ENCODE results near the gene CDC42SE2. TPM values are rescaled to one million over a fixed set of nuclear protein-coding genes. Genes with fewer than 3 reads are reported as not detected.

CDC42SE2 gene
- total RNA-seq, 1 donor from 2014 or later, result 24.1 TPM

GRCh38 chr5:131321066-131321465 is 57.2 kb downstream of the CDC42SE2 start:
- Mint-ChIP-seq H3K27ac (ENCODE audit: unreplicated experiment) (no peak overlapping the region), H3K36me3 (ENCODE audit: low read depth, unreplicated experiment) (peaks cover 2% of the 10 kb centered on the region), H3K4me1 (ENCODE audit: low read depth, unreplicated experiment) (peaks cover 11% of the 10 kb centered on the region), H3K4me3 (ENCODE audit: unreplicated experiment) (no peak overlapping the region), H3K27me3 (ENCODE audit: low read depth, unreplicated experiment) (no peaks in the 10 kb centered on the region), H3K9me3 (ENCODE audit: unreplicated experiment) (no peaks in the 10 kb centered on the region)
- Histone ChIP-seq H2AFZ (ENCODE audit: low read depth, low read length) (no peak overlapping the region), H3K9me3 (ENCODE audit: insufficient read depth, low read depth, low read length) (no peaks in the 10 kb centered on the region), H3K4me1 (ENCODE audit: insufficient read depth, low read length) (no peaks in the 10 kb centered on the region), H3K27ac (ENCODE audit: low read depth, low read length) (no peak overlapping the region), H3K4me2 (ENCODE audit: low read length) (no peak overlapping the region), H3K4me3 (ENCODE audit: insufficient read depth, low read depth, low read length) (no peak overlapping the region), H3K36me3 (ENCODE audit: insufficient read depth, low read length) (peaks cover 2% of the 10 kb centered on the region), H3K27me3 (ENCODE audit: insufficient read depth, low read length) (no peaks in the 10 kb centered on the region), H3K9ac (ENCODE audit: low read length) (no peak overlapping the region), H3K79me2 (ENCODE audit: insufficient read depth, low read length) (peaks cover 66% of the 10 kb centered on the region), H4K20me1 (ENCODE audit: insufficient read depth, low read length) (peaks cover 36% of the 10 kb centered on the region)
- TF ChIP-seq, protein P1, sequence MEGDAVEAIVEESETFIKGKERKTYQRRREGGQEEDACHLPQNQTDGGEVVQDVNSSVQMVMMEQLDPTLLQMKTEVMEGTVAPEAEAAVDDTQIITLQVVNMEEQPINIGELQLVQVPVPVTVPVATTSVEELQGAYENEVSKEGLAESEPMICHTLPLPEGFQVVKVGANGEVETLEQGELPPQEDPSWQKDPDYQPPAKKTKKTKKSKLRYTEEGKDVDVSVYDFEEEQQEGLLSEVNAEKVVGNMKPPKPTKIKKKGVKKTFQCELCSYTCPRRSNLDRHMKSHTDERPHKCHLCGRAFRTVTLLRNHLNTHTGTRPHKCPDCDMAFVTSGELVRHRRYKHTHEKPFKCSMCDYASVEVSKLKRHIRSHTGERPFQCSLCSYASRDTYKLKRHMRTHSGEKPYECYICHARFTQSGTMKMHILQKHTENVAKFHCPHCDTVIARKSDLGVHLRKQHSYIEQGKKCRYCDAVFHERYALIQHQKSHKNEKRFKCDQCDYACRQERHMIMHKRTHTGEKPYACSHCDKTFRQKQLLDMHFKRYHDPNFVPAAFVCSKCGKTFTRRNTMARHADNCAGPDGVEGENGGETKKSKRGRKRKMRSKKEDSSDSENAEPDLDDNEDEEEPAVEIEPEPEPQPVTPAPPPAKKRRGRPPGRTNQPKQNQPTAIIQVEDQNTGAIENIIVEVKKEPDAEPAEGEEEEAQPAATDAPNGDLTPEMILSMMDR (IDR thresholded peaks at IDR 0.05; ENCODE audit: insufficient read depth, low read depth, low read length), result no peak
- no peak for TF ChIP-seq EZH2 (IDR thresholded peaks at IDR 0.05; ENCODE audit: insufficient read depth, low read length)
- FAIRE-seq (no peak), DNase-seq (ENCODE audit: low read depth) (no peak)

DNA sequence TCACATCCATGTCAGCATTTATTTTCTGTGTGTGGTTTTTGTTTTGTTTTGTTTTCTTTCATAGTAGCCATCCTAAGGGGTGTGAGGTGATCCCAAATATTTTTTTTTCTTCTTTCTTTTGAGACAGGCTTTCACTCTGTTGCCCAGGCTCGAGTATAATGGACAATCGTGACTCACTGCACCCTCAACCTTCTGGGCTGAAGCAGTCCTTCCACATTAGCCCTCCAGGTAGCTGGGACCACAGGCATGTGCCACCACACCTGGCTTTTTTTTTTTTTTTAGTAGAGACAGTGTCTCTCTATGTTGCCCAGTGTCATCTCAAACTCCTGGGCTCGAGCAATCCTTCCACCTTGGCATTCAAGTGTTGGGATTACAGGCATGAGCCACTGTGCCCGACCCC is 59.1 kb downstream of the CDC42SE2 start:
- Mint-ChIP-seq H3K4me1 (ENCODE audit: low read depth, unreplicated experiment) (peaks cover 11% of the 10 kb centered on the region), H3K27me3 (ENCODE audit: low read depth, unreplicated experiment) (no peaks in the 10 kb centered on the region), H3K27ac (ENCODE audit: unreplicated experiment) (no peak overlapping the region), H3K4me3 (ENCODE audit: unreplicated experiment) (no peak overlapping the region), H3K9me3 (ENCODE audit: unreplicated experiment) (no peaks in the 10 kb centered on the region), H3K36me3 (ENCODE audit: low read depth, unreplicated experiment) (peaks cover 2% of the 10 kb centered on the region)
- peaks cover 2% of the 10 kb centered on the region for H3K36me3 ChIP-seq (ENCODE audit: insufficient read depth, low read length)
- no peak for DNase-seq (ENCODE audit: low read depth)
- no peak overlapping the region for H3K27ac ChIP-seq (ENCODE audit: low read depth, low read length)
- H3K4me3 ChIP-seq (ENCODE audit: insufficient read depth, low read depth, low read length), result no peak overlapping the region
- H3K27me3 ChIP-seq (ENCODE audit: insufficient read depth, low read length), result no peaks in the 10 kb centered on the region
- H2AFZ ChIP-seq (ENCODE audit: low read depth, low read length), result no peak overlapping the region
- TF ChIP-seq, protein P1 (IDR thresholded peaks at IDR 0.05; ENCODE audit: insufficient read depth, low read depth, low read length), result no peak
- no peak for TF ChIP-seq EZH2 (IDR thresholded peaks at IDR 0.05; ENCODE audit: insufficient read depth, low read length)
- H3K4me1 ChIP-seq (ENCODE audit: insufficient read depth, low read length), result no peaks in the 10 kb centered on the region
- no peak overlapping the region for H3K9ac ChIP-seq (ENCODE audit: low read length)
- peaks cover 59% of the 10 kb centered on the region for H3K79me2 ChIP-seq (ENCODE audit: insufficient read depth, low read length)
- no peaks in the 10 kb centered on the region for H3K9me3 ChIP-seq (ENCODE audit: insufficient read depth, low read depth, low read length)
- no peak overlapping the region for H3K4me2 ChIP-seq (ENCODE audit: low read length)
- FAIRE-seq, result no peak
- H4K20me1 ChIP-seq (ENCODE audit: insufficient read depth, low read length), result peaks cover 30% of the 10 kb centered on the region

DNA sequence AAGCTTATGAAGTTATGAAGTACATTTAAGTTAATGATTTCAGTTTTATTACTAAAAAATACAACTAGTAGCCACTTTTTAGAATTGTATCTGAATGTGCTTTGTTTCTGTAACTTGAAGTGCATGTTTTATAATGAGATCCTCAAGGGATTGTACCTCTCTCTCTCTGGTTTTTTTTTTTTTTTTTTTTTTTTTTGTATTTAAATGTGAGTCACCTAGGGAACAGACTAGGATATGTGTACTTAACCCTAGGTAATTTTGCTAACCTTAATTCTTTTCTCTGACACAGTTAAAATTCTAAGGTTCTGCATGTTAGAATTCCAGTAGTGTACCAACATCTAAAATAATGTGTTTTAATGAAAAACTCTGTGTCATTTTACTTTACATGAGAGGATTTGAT is 59.5 kb downstream of the CDC42SE2 start:
- FAIRE-seq (no peak), DNase-seq (ENCODE audit: low read depth) (no peak)
- Mint-ChIP-seq H3K27me3 (ENCODE audit: low read depth, unreplicated experiment) (no peaks in the 10 kb centered on the region), H3K4me1 (ENCODE audit: low read depth, unreplicated experiment) (peaks cover 15% of the 10 kb centered on the region), H3K9me3 (ENCODE audit: unreplicated experiment) (no peaks in the 10 kb centered on the region), H3K4me3 (ENCODE audit: unreplicated experiment) (no peak overlapping the region), H3K27ac (ENCODE audit: unreplicated experiment) (no peak overlapping the region), H3K36me3 (ENCODE audit: low read depth, unreplicated experiment) (peaks cover 2% of the 10 kb centered on the region)
- TF ChIP-seq, protein P1 (IDR thresholded peaks at IDR 0.05; ENCODE audit: insufficient read depth, low read depth, low read length), result no peak
- no peak for TF ChIP-seq EZH2 (IDR thresholded peaks at IDR 0.05; ENCODE audit: insufficient read depth, low read length)
- no peaks in the 10 kb centered on the region for H3K4me1 ChIP-seq (ENCODE audit: insufficient read depth, low read length)
- H3K9me3 ChIP-seq (ENCODE audit: insufficient read depth, low read depth, low read length), result no peaks in the 10 kb centered on the region
- peaks cover 30% of the 10 kb centered on the region for H4K20me1 ChIP-seq (ENCODE audit: insufficient read depth, low read length)
- no peak overlapping the region for H3K9ac ChIP-seq (ENCODE audit: low read length)
- H3K4me3 ChIP-seq (ENCODE audit: insufficient read depth, low read depth, low read length), result no peak overlapping the region
- H3K27ac ChIP-seq (ENCODE audit: low read depth, low read length), result no peak overlapping the region
- H3K4me2 ChIP-seq (ENCODE audit: low read length), result no peak overlapping the region
- H2AFZ ChIP-seq (ENCODE audit: low read depth, low read length), result no peak overlapping the region
- peaks cover 55% of the 10 kb centered on the region for H3K79me2 ChIP-seq (ENCODE audit: insufficient read depth, low read length)
- H3K36me3 ChIP-seq (ENCODE audit: insufficient read depth, low read length), result peaks cover 2% of the 10 kb centered on the region
- H3K27me3 ChIP-seq (ENCODE audit: insufficient read depth, low read length), result no peaks in the 10 kb centered on the region
